OCI-LY1 (cell line): ENCODE measurements around the gene CD83.

ENCODE experiments used
- H2AFZ ChIP-seq: fragments of 200-600 bp; sonication (generic), shearing (Covaris generic); 2 replicates; pipeline ENCODE4 v1.6.0; 2014; ENCODE audit warnings: antibody characterized with exemption, mild to moderate bottlenecking, low read length
- H3F3A ChIP-seq: fragments of 200-600 bp; sonication (generic), shearing (Covaris generic); 2 replicates; pipeline ENCODE4 v1.6.0; 2014; ENCODE audit warnings: mild to moderate bottlenecking, antibody characterized with exemption, low read length, moderate library complexity; ENCODE audit not compliant: insufficient read depth
- H3K27ac ChIP-seq: fragments of 200-600 bp; sonication (generic); 2 replicates; pipeline ENCODE4 v1.5.1; 2014; ENCODE audit warnings: low read length, mixed run types, mild to moderate bottlenecking, low read depth; ENCODE audit not compliant: poor library complexity, severe bottlenecking
- H3K27me3 ChIP-seq: fragments of 200-600 bp; sonication (generic); 2 replicates; pipeline ENCODE4 v1.6.0; 2014; ENCODE audit warnings: antibody characterized with exemption, mild to moderate bottlenecking, low read length, moderate library complexity; ENCODE audit not compliant: insufficient read depth
- H3K36me3 ChIP-seq: fragments of 200-600 bp; sonication (generic); 2 replicates; pipeline ENCODE4 v1.6.1; 2014; ENCODE audit warnings: mild to moderate bottlenecking, antibody characterized with exemption, low read length, moderate library complexity, mixed read lengths; ENCODE audit not compliant: insufficient read depth
- H3K4me1 ChIP-seq: fragments of 200-600 bp; sonication (generic); 2 replicates; pipeline ENCODE4 v1.5.1; 2014; ENCODE audit warnings: mild to moderate bottlenecking, low read length, moderate library complexity; ENCODE audit not compliant: insufficient read depth, severe bottlenecking
- H3K4me2 ChIP-seq: fragments of 200-600 bp; sonication (generic), shearing (Covaris generic); 2 replicates; pipeline ENCODE4 v1.6.1; 2014; ENCODE audit warnings: low read length
- H3K4me3 ChIP-seq: fragments of 200-600 bp; sonication (generic); 2 replicates; pipeline ENCODE4 v1.5.1; 2014; ENCODE audit warnings: low read length, low read depth, mild to moderate bottlenecking, mixed read lengths; ENCODE audit not compliant: poor library complexity, severe bottlenecking
- H3K79me2 ChIP-seq: fragments of 200-600 bp; shearing (Covaris generic); 2 replicates; pipeline ENCODE4 v1.6.1; 2016; ENCODE audit warnings: mixed run types, low read length, mixed read lengths; ENCODE audit not compliant: insufficient read depth
- H3K9ac ChIP-seq: fragments of 200-600 bp; sonication (generic), shearing (Covaris generic); 2 replicates; pipeline ENCODE4 v1.6.1; 2014; ENCODE audit warnings: mild to moderate bottlenecking, low read length, mixed read lengths
- H3K9me2 ChIP-seq: fragments of 200-600 bp; sonication (generic), shearing (Covaris generic); 2 replicates; pipeline ENCODE4 v1.6.1; 2014; ENCODE audit warnings: low read depth, mild to moderate bottlenecking, low read length, mixed read lengths
- H3K9me3 ChIP-seq: fragments of 200-600 bp; shearing (Covaris generic); 2 replicates; pipeline ENCODE4 v1.6.1; 2014; ENCODE audit warnings: low read length, mixed read lengths
- H4K20me1 ChIP-seq: fragments of 200-600 bp; sonication (generic), shearing (Covaris generic); 2 replicates; pipeline ENCODE4 v1.6.0; 2016; ENCODE audit warnings: mild to moderate bottlenecking, low read length; ENCODE audit not compliant: insufficient read depth
- EZH2 ChIP-seq: fragments of 200-600 bp; sonication (generic), shearing (Covaris generic); IDR thresholded peaks from 2 replicates; pipeline ENCODE4 v1.8.0; 2017; ENCODE audit warnings: borderline replicate concordance, mixed run types, mild to moderate bottlenecking, antibody characterized with exemption, low read length, moderate library complexity, mixed read lengths
- TF ChIP-seq, protein P1 (sequence below): fragments of 200-600 bp; sonication (generic), shearing (Covaris generic); IDR thresholded peaks from 2 replicates; pipeline ENCODE4 v1.5.1; 2017; ENCODE audit warnings: mild to moderate bottlenecking, antibody characterized with exemption, low read length, moderate library complexity, mixed read lengths

The CD83 gene

DNA sequence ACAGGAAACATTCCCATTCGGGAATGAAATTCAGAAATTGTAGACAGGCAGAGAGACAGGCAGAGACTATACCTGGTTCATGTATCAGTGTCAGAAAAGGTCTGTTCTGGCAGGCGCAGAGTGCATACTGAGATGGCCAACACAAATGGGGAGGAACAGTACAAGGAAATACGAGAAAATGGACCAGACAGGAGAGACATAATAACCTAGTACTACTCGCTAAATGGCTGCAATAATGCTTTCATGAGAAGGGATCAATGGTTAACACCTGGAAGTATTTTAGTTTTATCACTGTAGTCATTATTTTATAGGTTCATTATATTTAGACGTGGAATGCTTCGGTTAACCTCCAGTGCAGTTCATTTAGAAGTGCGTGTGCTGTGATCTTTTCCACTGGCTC lies 58.9 kb downstream of the CD83 start:
- no peaks in the 10 kb centered on the region for H3K9me2 ChIP-seq
- no peaks in the 10 kb centered on the region for H3K79me2 ChIP-seq
- no peaks in the 10 kb centered on the region for H3K27me3 ChIP-seq
- no peak overlapping the region for H3K27ac ChIP-seq
- no peaks in the 10 kb centered on the region for H3K36me3 ChIP-seq
- H3K4me3 ChIP-seq, result no peak overlapping the region
- no peak overlapping the region for H2AFZ ChIP-seq
- H3K9ac ChIP-seq, result no peak overlapping the region
- H4K20me1 ChIP-seq, result no peaks in the 10 kb centered on the region
- no peaks in the 10 kb centered on the region for H3F3A ChIP-seq
- H3K4me1 ChIP-seq, result no peaks in the 10 kb centered on the region
- H3K9me3 ChIP-seq, result no peaks in the 10 kb centered on the region
- H3K4me2 ChIP-seq, result no peak overlapping the region
- TF ChIP-seq, protein P1, sequence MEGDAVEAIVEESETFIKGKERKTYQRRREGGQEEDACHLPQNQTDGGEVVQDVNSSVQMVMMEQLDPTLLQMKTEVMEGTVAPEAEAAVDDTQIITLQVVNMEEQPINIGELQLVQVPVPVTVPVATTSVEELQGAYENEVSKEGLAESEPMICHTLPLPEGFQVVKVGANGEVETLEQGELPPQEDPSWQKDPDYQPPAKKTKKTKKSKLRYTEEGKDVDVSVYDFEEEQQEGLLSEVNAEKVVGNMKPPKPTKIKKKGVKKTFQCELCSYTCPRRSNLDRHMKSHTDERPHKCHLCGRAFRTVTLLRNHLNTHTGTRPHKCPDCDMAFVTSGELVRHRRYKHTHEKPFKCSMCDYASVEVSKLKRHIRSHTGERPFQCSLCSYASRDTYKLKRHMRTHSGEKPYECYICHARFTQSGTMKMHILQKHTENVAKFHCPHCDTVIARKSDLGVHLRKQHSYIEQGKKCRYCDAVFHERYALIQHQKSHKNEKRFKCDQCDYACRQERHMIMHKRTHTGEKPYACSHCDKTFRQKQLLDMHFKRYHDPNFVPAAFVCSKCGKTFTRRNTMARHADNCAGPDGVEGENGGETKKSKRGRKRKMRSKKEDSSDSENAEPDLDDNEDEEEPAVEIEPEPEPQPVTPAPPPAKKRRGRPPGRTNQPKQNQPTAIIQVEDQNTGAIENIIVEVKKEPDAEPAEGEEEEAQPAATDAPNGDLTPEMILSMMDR, result no peak
- no peak for TF ChIP-seq EZH2

DNA sequence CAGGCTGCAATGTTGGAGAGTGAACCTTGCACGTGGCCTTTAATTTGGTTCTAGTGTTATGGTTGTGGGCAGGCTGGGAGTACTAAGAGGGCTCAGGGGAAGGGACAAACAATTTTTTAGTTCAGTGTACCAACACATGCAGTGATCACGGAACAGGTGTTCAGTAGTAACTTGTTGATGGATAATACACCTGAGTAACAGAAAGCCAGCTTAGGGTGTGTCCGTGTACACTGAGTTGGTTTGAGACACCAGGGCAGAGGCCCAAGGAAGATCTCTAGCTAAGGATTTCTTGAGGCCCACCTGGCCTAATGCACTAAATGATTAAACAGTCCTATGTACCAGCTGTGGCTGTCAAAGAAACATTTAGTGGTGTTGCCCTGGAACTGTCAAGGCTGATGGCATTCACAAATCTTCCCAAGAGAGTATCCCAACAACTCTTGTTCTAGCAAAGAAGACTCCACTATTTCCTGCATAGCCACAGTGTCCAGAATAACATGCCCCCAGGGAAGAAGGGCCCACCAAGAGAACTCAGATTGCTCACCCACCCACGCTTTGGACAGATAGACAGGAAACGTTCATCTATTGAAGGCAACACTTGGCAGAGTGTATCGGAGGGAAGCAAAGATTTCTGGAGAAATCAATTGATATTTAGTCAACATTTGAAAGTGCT lies 60.0 kb downstream of the CD83 start:
- Histone ChIP-seq H3K9me2 (no peaks in the 10 kb centered on the region), H3K4me2 (no peak overlapping the region), H3K9me3 (no peaks in the 10 kb centered on the region), H3F3A (no peaks in the 10 kb centered on the region), H3K4me1 (no peaks in the 10 kb centered on the region), H3K79me2 (no peaks in the 10 kb centered on the region), H3K9ac (no peak overlapping the region), H3K27ac (no peak overlapping the region), H2AFZ (no peak overlapping the region), H3K4me3 (no peak overlapping the region), H3K27me3 (no peaks in the 10 kb centered on the region), H3K36me3 (no peaks in the 10 kb centered on the region), H4K20me1 (no peaks in the 10 kb centered on the region)
- TF ChIP-seq, protein P1, result no peak
- no peak for TF ChIP-seq EZH2

DNA sequence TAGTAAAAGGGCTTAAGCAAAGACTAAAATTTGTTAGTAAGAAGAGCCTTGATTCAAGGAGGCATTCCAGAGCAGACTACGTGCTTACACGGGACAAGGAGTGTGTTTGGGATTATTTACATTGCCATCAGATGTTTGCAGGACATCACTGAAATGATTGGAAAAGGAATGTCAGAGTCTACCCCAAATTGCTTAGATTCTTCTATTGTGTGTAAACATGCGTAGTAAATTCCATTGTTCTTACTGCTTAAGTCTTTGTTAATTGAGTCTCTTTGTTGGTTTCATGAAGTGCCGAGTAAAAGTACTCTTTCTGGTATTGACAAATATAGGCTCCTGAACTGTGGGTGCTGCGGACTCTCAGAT lies 60.5 kb downstream of the CD83 start:
- no peaks in the 10 kb centered on the region for H3K4me1 ChIP-seq
- H3K9me3 ChIP-seq, result no peaks in the 10 kb centered on the region
- no peak overlapping the region for H3K27ac ChIP-seq
- no peaks in the 10 kb centered on the region for H3F3A ChIP-seq
- TF ChIP-seq, protein P1, result no peak
- TF ChIP-seq EZH2, result no peak
- no peaks in the 10 kb centered on the region for H3K79me2 ChIP-seq
- H3K9me2 ChIP-seq, result no peaks in the 10 kb centered on the region
- no peak overlapping the region for H3K4me3 ChIP-seq
- H3K27me3 ChIP-seq, result no peaks in the 10 kb centered on the region
- H2AFZ ChIP-seq, result no peak overlapping the region
- no peak overlapping the region for H3K4me2 ChIP-seq
- H3K36me3 ChIP-seq, result no peaks in the 10 kb centered on the region
- H4K20me1 ChIP-seq, result no peaks in the 10 kb centered on the region
- no peak overlapping the region for H3K9ac ChIP-seq
